NCI-H128 (cell line): ENCODE results near the gene ALX4.

Source experiments
- DNase-seq: peaks from one replicate; lab custom pipeline; 2025; ENCODE audit not compliant: unreplicated experiment; lab: John Stamatoyannopoulos, UW

The ALX4 gene

GRCh38 chr11:44269369-44270351 lies 40.3 kb downstream of the ALX4 start:
- DNase-seq = no peak

GRCh38 chr11:44268614-44269080 lies 41.3 kb downstream of the ALX4 start:
- no peak for DNase-seq

- DNase-seq = no peak
Observed at GRCh38 chr11:44267750-44268613, 42.0 kb downstream of the ALX4 start.

GRCh38 chr11:44267006-44267749 lies 42.8 kb downstream of the ALX4 start:
- no peak for DNase-seq

- no peak for DNase-seq
Observed at GRCh38 chr11:44266056-44266780, 43.7 kb downstream of the ALX4 start.

- no peak for DNase-seq
Observed at GRCh38 chr11:44264761-44265160, 45.2 kb downstream of the ALX4 start.

GRCh38 chr11:44264438-44264749 lies 45.5 kb downstream of the ALX4 start:
- DNase-seq = no peak

GRCh38 chr11:44263738-44264437 lies 46.1 kb downstream of the ALX4 start:
- DNase-seq = no peak

- DNase-seq = no peak
Observed at GRCh38 chr11:44261800-44262591, 47.9 kb downstream of the ALX4 start.

- no peak for DNase-seq
Observed at GRCh38 chr11:44260081-44260480, 49.9 kb downstream of the ALX4 start.

GRCh38 chr11:44258839-44259420 lies 51.0 kb downstream of the ALX4 start:
- DNase-seq = no peak

GRCh38 chr11:44258190-44258489 lies 51.8 kb downstream of the ALX4 start:
- no peak for DNase-seq

GRCh38 chr11:44257338-44258189 lies 52.4 kb downstream of the ALX4 start:
- no peak for DNase-seq

GRCh38 chr11:44256673-44257291 lies 53.2 kb downstream of the ALX4 start:
- no peak for DNase-seq

GRCh38 chr11:44255406-44256071 lies 54.4 kb downstream of the ALX4 start:
- DNase-seq = no peak

- DNase-seq = no peak
Observed at GRCh38 chr11:44252999-44253602, 56.8 kb downstream of the ALX4 start.

GRCh38 chr11:44250421-44250820 lies 59.5 kb downstream of the ALX4 start:
- DNase-seq = no peak
